Transverse colon (tissue), 3 donors: ENCODE measurements around the gene ANTXR2.

ENCODE experiments used
- POLR2A ChIP-seq: fragments of 450-650 bp; IDR thresholded peaks from one replicate; pipeline ENCODE4 v1.6.1; 2016; ENCODE audit warnings: antibody characterized with exemption, mild to moderate bottlenecking, moderate library complexity
- TF ChIP-seq, protein P1 (sequence below), 5 experiments: fragments of 200-600 bp in 3 of 5; fragments of 450-650 bp in 2 of 5; sonication (generic) in 3 of 5; IDR thresholded peaks; 1 replicate in 2 of 5; 2 replicates in 3 of 5; pipeline ENCODE4 v1.5.1; 2016 to 2017; ENCODE audit warnings: antibody characterized with exemption in 5 of 5, inconsistent platforms in 3 of 5, mild to moderate bottlenecking in 2 of 5, moderate library complexity in 1 of 5

DNA sequence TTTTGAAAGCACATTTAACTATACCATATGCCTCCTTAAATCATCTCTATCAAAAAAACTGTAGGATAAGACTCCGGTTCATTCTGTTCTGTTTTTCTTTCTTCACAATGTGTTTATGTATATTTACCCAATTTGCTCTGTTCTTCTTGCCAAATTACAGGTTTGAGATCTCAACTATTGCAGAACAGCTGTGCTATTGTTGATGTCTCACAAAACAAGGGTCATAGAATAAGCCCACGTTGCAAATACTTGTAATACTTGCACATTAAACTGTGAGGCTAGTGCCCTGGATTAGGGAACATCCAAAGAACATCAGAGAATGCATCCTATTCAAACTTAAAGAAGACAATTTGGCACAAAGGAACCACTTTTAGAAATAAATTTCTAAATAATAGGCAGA, 45.4 kb downstream of the ANTXR2 start:
- TF ChIP-seq, protein P1, sequence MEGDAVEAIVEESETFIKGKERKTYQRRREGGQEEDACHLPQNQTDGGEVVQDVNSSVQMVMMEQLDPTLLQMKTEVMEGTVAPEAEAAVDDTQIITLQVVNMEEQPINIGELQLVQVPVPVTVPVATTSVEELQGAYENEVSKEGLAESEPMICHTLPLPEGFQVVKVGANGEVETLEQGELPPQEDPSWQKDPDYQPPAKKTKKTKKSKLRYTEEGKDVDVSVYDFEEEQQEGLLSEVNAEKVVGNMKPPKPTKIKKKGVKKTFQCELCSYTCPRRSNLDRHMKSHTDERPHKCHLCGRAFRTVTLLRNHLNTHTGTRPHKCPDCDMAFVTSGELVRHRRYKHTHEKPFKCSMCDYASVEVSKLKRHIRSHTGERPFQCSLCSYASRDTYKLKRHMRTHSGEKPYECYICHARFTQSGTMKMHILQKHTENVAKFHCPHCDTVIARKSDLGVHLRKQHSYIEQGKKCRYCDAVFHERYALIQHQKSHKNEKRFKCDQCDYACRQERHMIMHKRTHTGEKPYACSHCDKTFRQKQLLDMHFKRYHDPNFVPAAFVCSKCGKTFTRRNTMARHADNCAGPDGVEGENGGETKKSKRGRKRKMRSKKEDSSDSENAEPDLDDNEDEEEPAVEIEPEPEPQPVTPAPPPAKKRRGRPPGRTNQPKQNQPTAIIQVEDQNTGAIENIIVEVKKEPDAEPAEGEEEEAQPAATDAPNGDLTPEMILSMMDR (IDR thresholded peaks at IDR 0.05): no peak
- no peak for TF ChIP-seq POLR2A
